Measurements from ENCODE around the gene NT5C2.
"Not testable (repeated sequence)": the region's sequence is repeated elsewhere in the genome, so short reads cannot be mapped to it uniquely, and the experiment has no call there.

NT5C2 gene

GRCh38 chr10:103157246-103157645 lies 35.8 kb downstream of the NT5C2 start:
- DNase-seq = no peak

GRCh38 chr10:103155471-103156085 lies 37.5 kb downstream of the NT5C2 start:
- no peak for DNase-seq

- DNase-seq = no peak
Measured at GRCh38 chr10:103154521-103155299, 38.4 kb downstream of the NT5C2 start.

- no peak for DNase-seq
Measured at GRCh38 chr10:103153302-103154197, 39.5 kb downstream of the NT5C2 start.

- no peak for DNase-seq
Measured at GRCh38 chr10:103149991-103150622, 43.0 kb downstream of the NT5C2 start.

GRCh38 chr10:103147645-103148044 lies 45.4 kb downstream of the NT5C2 start:
- no peak for DNase-seq

GRCh38 chr10:103145860-103146466 lies 47.1 kb downstream of the NT5C2 start:
- DNase-seq = peak; percentile 17

DNA sequence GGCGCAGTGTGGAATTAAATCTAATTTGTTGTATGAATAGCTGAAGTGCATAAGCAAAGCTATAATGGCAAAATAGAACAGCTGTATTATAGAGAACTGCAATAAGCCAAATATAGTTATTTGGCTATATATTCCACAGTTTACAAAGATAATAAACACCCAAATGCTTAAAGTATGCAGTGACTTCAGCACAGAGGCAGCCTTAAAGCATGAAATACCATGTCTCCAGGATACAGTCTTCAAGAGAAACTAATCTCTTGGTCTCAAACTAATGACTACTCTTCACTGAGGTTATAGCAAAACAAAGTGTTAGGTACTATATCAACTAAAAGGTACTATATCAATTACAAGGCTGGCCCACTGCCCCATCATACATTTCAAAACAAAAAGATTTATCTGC lies 48.0 kb downstream of the NT5C2 start:
- DNase-seq = no peak

GRCh38 chr10:103144041-103144440 lies 49.0 kb downstream of the NT5C2 start:
- DNase-seq = no peak

DNA sequence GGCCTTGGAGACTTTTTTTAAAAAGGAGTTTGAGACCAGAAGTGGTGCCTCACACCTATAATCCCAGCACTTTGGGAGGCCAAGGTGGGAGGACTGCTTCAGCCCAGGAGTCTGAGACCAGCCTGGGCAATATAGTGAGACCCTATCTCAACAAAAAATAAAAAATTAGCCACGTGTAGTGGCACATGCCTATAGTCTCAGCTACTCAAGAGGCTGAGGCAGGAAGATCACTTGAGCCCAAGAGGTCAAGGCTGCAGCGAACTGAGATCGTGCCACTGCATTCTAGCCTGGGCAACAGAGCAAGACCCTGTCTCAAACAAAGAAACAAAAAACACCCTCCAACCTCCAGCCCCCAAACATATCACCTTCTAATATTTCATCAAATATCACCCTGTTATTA lies 49.4 kb downstream of the NT5C2 start:
- not testable (repeated sequence) for DNase-seq

- no peak for DNase-seq
Measured at GRCh38 chr10:103141950-103142349, 51.1 kb downstream of the NT5C2 start.

- no peak for DNase-seq
Measured at GRCh38 chr10:103140469-103140868, 52.6 kb downstream of the NT5C2 start.

DNA sequence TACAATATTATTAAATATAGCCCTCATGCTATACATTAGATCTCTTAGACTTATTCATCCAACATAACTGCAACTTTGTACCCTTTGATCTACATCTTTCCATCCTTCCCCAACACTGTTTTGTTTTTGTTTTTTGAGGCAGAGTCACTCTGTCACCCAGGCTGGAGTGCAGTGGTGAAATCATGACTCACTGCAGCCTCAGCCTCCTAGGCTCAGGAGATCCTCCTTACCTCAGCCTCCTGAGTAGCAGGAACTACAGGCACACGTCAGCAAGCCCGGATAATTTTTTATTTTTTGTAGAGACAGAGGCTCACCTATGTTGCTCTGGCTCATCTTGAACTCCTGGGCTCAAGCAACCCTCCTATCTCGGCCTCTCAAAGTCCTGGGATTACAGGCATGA lies 53.3 kb downstream of the NT5C2 start:
- DNase-seq = no peak

DNA sequence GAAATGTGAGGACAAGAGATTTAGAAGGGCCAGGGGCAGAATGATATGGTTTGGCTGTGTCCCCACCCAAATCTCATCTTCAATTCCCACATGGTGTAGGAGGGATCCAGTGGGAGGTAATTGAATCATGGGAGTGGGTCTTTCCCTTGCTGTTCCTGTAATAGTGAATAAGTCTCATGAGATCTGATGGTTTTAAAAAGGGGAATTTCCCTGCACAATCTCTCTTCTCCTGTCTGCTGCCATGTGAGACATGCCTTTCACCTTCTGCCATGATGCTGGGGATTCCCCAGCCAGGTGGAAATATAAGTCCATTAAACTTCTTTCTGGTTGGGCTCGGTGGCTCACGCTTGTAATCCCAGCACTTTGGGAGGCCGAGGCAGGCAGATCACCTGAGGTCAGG lies 57.9 kb downstream of the NT5C2 start:
- not testable (repeated sequence) for DNase-seq

GRCh38 chr10:103130910-103131309 lies 62.2 kb downstream of the NT5C2 start:
- DNase-seq = no peak

- DNase-seq = not testable (repeated sequence)
Measured at GRCh38 chr10:103130180-103130579, 62.9 kb downstream of the NT5C2 start.

- DNase-seq = no peak
Measured at GRCh38 chr10:103127241-103127640, 65.8 kb downstream of the NT5C2 start.

DNA sequence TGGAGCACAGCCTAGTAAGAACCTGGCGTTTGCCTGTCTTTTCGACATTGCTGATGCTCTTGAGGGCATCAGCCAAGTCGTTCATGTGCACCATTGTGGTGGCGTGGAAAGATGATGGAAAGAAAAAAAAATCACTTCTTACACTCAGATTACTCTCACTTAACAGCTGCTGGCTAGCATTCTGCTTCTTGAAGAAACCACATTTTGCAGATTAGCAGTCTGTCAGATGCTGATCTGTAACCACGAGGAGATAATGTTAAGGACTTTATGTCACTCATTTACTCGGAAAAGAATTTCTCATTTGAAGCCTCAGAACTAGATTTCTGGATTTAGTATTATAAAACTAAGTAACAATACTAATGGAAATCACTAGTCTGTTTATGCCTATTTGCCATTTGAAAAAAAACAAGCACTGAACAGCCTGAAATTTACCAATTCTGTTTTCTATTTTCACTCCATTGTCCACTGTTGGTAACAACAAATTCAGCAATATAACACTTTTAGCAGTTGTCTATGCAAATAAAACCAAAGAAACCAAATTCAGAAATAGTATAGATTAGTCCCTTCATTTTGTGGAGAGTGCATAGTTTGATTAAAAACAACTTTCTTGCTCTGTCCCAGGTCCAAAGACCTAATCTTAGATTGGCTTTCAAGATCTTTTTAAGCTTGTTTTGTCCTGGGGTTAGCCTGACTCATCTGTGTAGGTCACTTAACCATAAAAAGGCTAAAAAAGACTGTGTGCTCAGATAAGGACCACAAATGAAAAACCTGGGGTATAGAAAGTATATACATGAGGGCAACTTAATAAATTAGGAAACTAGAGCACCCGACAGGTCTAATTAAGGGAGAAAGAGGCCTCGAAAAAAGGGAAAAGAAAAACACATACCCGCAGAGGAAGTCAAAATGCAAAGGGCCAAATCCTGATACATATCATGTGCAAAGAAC lies 67.5 kb downstream of the NT5C2 start:
- DNase-seq = no peak

DNA sequence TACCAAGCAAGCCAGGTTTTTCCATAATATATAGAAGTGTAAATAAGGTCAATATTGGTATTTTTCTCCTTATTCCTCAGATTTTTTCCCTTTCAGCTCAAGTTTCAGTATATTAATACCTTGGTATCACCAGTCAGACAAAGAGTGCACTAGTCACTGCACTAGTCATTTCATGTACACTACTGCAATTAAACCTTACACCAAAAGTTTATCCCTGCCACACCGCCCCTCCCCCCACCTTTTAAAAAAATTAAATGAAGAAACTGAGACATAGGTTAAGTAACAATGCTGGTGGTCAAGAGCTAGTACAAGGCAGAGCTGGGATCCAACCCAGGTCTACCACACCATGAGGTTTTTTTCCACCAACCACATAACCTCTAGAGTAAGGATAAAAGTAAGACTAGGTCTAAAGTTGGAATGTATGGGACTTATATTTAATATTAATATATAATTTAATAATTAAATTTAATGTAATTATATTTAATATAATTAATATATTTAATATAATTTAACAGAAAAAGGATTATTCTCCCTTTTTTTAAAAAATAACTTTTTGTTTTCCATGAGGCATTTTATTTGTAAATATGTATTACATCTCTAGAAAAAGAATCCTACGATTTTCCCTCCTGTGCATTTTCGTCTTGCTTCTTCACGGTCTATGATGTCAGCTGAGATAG lies 68.5 kb downstream of the NT5C2 start:
- DNase-seq = no peak

DNA sequence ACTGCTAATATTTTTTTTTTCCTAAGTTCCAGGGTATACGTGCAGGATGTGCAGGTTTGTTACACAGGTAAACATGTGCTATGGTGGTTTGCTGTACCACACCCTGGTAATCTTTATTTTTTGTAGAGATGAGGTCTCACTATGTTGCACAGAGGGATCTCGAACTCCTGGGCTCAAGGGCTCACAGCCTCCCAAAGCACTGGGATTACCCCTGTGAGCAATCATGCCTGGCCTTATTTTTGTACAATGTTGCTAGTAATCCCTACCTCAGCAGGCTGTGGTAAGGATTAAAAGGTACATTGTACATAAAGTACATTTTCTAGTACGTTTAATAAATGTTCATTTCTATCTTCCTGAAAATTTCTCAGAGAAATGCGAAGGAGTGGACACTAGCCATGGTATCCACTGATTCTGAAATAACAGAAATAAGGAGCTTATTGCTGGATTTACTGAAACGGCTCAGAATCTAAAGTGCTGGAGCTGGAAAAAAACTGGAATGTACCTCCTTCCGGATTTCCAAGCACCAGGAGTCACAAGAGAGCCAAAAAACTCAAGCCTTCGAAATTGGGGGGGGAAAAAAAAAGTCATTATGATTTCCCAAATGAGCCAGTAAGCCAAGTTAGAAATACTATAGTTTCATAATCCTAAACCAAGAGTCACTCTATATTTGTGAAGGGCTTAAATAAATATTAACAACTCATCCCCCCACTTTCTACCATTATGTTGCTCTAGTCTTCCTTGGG lies 69.6 kb downstream of the NT5C2 start:
- no peak for DNase-seq
